Osteocyte (in vitro differentiated cells): ENCODE measurements around the gene TMPRSS3. TPM values are rescaled to one million over a fixed set of nuclear protein-coding genes. Genes with fewer than 3 reads are reported as not detected.

Experiments
- DNase-seq: peaks from one replicate; pipeline ENCODE4 v3.0.0; 2021; ENCODE audit warnings: mixed read lengths; ENCODE audit not compliant: unreplicated experiment; ENCODE audit errors: extremely low spot score
- H3K27ac Mint-ChIP-seq: one replicate; pipeline ENCODE4 v1.8.0; 2021; ENCODE audit warnings: mild to moderate bottlenecking, mixed read lengths; ENCODE audit not compliant: unreplicated experiment
- H3K27me3 Mint-ChIP-seq: one replicate; pipeline ENCODE4 v1.8.0; 2021; ENCODE audit warnings: mixed read lengths; ENCODE audit not compliant: unreplicated experiment
- H3K36me3 Mint-ChIP-seq: one replicate; pipeline ENCODE4 v1.8.0; 2021; ENCODE audit warnings: mixed read lengths; ENCODE audit not compliant: unreplicated experiment
- H3K4me1 Mint-ChIP-seq: one replicate; pipeline ENCODE4 v1.8.0; 2021; ENCODE audit warnings: mixed read lengths; ENCODE audit not compliant: unreplicated experiment
- H3K4me3 Mint-ChIP-seq: one replicate; pipeline ENCODE4 v1.8.0; 2021; ENCODE audit warnings: mild to moderate bottlenecking, moderate library complexity, mixed read lengths; ENCODE audit not compliant: unreplicated experiment
- H3K9me3 Mint-ChIP-seq: one replicate; pipeline ENCODE4 v1.8.0; 2021; ENCODE audit warnings: mixed read lengths; ENCODE audit not compliant: unreplicated experiment
- total RNA-seq: library from RNA; stranded (reverse); gene quantifications from 2 replicates; pipeline ENCODE4 v1.2.1, GENCODE V29; 2021
- TF ChIP-seq, protein P1 (sequence below): fragments of 200-600 bp; sonication (generic); IDR thresholded peaks from 2 replicates; pipeline ENCODE4 v1.5.0; 2021; ENCODE audit warnings: antibody characterized with exemption, mild to moderate bottlenecking, moderate library complexity

Gene TMPRSS3
- total RNA-seq, 1 donor from 2014 or later = not detected

- Mint-ChIP-seq H3K36me3 (no peaks in the 10 kb centered on the region), H3K9me3 (peaks cover 17% of the 10 kb centered on the region), H3K27ac (no peak overlapping the region), H3K27me3 (no peaks in the 10 kb centered on the region), H3K4me1 (no peaks in the 10 kb centered on the region), H3K4me3 (no peak overlapping the region)
- TF ChIP-seq, protein P1, sequence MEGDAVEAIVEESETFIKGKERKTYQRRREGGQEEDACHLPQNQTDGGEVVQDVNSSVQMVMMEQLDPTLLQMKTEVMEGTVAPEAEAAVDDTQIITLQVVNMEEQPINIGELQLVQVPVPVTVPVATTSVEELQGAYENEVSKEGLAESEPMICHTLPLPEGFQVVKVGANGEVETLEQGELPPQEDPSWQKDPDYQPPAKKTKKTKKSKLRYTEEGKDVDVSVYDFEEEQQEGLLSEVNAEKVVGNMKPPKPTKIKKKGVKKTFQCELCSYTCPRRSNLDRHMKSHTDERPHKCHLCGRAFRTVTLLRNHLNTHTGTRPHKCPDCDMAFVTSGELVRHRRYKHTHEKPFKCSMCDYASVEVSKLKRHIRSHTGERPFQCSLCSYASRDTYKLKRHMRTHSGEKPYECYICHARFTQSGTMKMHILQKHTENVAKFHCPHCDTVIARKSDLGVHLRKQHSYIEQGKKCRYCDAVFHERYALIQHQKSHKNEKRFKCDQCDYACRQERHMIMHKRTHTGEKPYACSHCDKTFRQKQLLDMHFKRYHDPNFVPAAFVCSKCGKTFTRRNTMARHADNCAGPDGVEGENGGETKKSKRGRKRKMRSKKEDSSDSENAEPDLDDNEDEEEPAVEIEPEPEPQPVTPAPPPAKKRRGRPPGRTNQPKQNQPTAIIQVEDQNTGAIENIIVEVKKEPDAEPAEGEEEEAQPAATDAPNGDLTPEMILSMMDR = no peak
- no peak for DNase-seq
Observed at GRCh38 chr21:42434884-42435283, 39.0 kb upstream of the TMPRSS3 start.

DNA sequence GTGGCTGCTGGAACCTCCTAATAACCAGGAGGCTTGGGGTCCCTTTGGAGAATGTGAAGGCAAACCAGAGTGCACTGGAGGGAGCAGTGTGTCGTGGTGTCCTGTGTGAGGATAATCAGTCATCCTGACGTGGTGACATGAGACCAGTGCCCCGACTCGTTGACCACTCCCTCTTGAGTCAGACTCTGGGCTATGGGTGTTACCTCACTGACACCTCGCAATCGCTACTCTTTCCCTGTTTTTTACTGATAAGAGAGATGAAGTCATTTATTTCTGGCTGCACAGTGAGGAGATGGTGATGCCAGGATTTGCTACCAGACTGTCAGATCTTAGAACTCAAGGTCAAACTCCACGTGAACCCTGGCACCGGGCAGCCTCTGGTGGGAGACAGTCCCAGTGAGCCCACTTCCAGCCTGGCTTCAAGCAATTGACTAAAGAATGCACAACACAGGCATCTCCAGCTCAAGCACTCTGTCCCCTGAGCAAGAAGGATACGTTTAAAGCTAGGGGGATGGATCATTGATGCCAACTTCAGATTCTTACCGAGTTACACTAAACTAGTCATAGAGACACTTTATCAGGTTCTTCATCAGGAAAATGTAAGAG is 38.2 kb upstream of the TMPRSS3 start:
- no peak overlapping the region for H3K27ac Mint-ChIP-seq
- no peak for DNase-seq
- H3K27me3 Mint-ChIP-seq = peaks cover 2% of the 10 kb centered on the region
- no peaks in the 10 kb centered on the region for H3K4me1 Mint-ChIP-seq
- TF ChIP-seq, protein P1 = no peak
- H3K4me3 Mint-ChIP-seq = no peak overlapping the region
- H3K36me3 Mint-ChIP-seq = no peaks in the 10 kb centered on the region
- H3K9me3 Mint-ChIP-seq = peaks cover 17% of the 10 kb centered on the region

GRCh38 chr21:42432695-42433094 is 36.8 kb upstream of the TMPRSS3 start:
- TF ChIP-seq, protein P1 = no peak
- Mint-ChIP-seq H3K4me1 (no peaks in the 10 kb centered on the region), H3K4me3 (no peak overlapping the region), H3K27me3 (peaks cover 2% of the 10 kb centered on the region), H3K9me3 (peaks cover 17% of the 10 kb centered on the region), H3K27ac (no peak overlapping the region), H3K36me3 (no peaks in the 10 kb centered on the region)
- no peak for DNase-seq

DNA sequence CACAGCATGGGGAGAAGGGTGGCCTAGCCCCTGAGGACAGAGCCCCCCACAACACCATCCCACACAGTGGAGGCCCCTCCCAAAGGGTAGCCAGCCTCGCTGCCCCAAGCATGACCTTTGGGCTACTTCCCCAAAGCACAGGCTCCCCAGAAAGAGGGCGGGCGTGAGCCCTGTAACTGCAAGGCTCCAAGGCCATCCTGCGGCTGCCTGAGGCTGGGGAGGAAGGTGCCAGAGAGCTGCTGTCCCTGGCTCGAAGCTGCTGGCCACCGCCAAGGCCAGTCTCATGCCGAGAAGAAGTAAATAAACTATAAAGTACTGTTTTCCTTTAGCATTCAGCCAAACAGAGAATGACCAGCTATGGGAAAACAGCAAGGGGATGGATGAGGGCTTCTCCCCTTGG is 35.3 kb upstream of the TMPRSS3 start:
- H3K4me1 Mint-ChIP-seq = no peaks in the 10 kb centered on the region
- H3K27ac Mint-ChIP-seq = no peak overlapping the region
- DNase-seq = no peak
- no peaks in the 10 kb centered on the region for H3K36me3 Mint-ChIP-seq
- peaks cover 12% of the 10 kb centered on the region for H3K27me3 Mint-ChIP-seq
- peaks cover 17% of the 10 kb centered on the region for H3K9me3 Mint-ChIP-seq
- H3K4me3 Mint-ChIP-seq = no peak overlapping the region
- TF ChIP-seq, protein P1 = no peak

- H3K4me1 Mint-ChIP-seq = no peaks in the 10 kb centered on the region
- no peak overlapping the region for H3K27ac Mint-ChIP-seq
- no peak overlapping the region for H3K4me3 Mint-ChIP-seq
- no peak for DNase-seq
- H3K9me3 Mint-ChIP-seq = peaks cover 14% of the 10 kb centered on the region
- H3K36me3 Mint-ChIP-seq = no peaks in the 10 kb centered on the region
- TF ChIP-seq, protein P1 = no peak
- H3K27me3 Mint-ChIP-seq = peaks cover 16% of the 10 kb centered on the region
Observed at GRCh38 chr21:42430521-42430920, 34.7 kb upstream of the TMPRSS3 start.
